ENCODE measurements around the gene ITGB2.

Gene ITGB2

GRCh38 chr21:44920694-44921604 lies at the start of gene ITGB2:
ITGB2 (minus strand) TSS chr21:44920899; CDS start chr21:44910782, 10,117 bp downstream.
- no peak for TF ChIP-seq NFIC (IDR thresholded peaks at IDR 0.05)
- TF ChIP-seq REST (IDR thresholded peaks at IDR 0.05; ENCODE audit: low read depth) = no peak
- no peak for TF ChIP-seq CREB1 (IDR thresholded peaks at IDR 0.05; ENCODE audit: low read depth)
- TF ChIP-seq ZBTB7A (IDR thresholded peaks at IDR 0.05; ENCODE audit: low read depth) = no peak
- no peak for TF ChIP-seq TAF1 (IDR thresholded peaks at IDR 0.05; ENCODE audit: low read depth)
- no peak for TF ChIP-seq MAX (IDR thresholded peaks at IDR 0.05)
- no peak for TF ChIP-seq TEAD4 (IDR thresholded peaks at IDR 0.05)
- TF ChIP-seq CEBPB (IDR thresholded peaks at IDR 0.05) = no peak
- no peak for TF ChIP-seq YY1 (IDR thresholded peaks at IDR 0.05; ENCODE audit: low read depth)
- TF ChIP-seq RAD21 (IDR thresholded peaks at IDR 0.05; ENCODE audit: low read depth) = no peak
- TF ChIP-seq FOXM1 (IDR thresholded peaks at IDR 0.05; ENCODE audit: borderline replicate concordance, low read depth) = no peak
- no peak for TF ChIP-seq TCF12 (IDR thresholded peaks at IDR 0.05; ENCODE audit: low read depth)
- TF ChIP-seq EGR1 (IDR thresholded peaks at IDR 0.05) = no peak
- no peak for TF ChIP-seq EP300 (IDR thresholded peaks at IDR 0.05; ENCODE audit: borderline replicate concordance)

GRCh38 chr21:44969931-44970755 lies 49.4 kb upstream of the ITGB2 start:
- TF ChIP-seq MAX (IDR thresholded peaks at IDR 0.05) = no peak
- no peak for TF ChIP-seq CEBPB (IDR thresholded peaks at IDR 0.05)
- no peak for TF ChIP-seq RAD21 (IDR thresholded peaks at IDR 0.05; ENCODE audit: low read depth)
- no peak for TF ChIP-seq USF1 (IDR thresholded peaks at IDR 0.05)
- no peak for TF ChIP-seq ZBTB7A (IDR thresholded peaks at IDR 0.05; ENCODE audit: low read depth)
- TF ChIP-seq TEAD4 (IDR thresholded peaks at IDR 0.05) = no peak
- TF ChIP-seq EGR1 (IDR thresholded peaks at IDR 0.05) = no peak
- no peak for TF ChIP-seq TCF12 (IDR thresholded peaks at IDR 0.05; ENCODE audit: low read depth)
- no peak for TF ChIP-seq NFIC (IDR thresholded peaks at IDR 0.05)
- TF ChIP-seq TAF1 (IDR thresholded peaks at IDR 0.05; ENCODE audit: low read depth) = no peak
- TF ChIP-seq EP300 (IDR thresholded peaks at IDR 0.05; ENCODE audit: borderline replicate concordance) = no peak
- no peak for TF ChIP-seq YY1 (IDR thresholded peaks at IDR 0.05; ENCODE audit: low read depth)
- no peak for TF ChIP-seq REST (IDR thresholded peaks at IDR 0.05; ENCODE audit: low read depth)
- no peak for TF ChIP-seq CREB1 (IDR thresholded peaks at IDR 0.05; ENCODE audit: low read depth)
- no peak for TF ChIP-seq FOXM1 (IDR thresholded peaks at IDR 0.05; ENCODE audit: borderline replicate concordance, low read depth)

GRCh38 chr21:44969066-44969670 lies 48.5 kb upstream of the ITGB2 start:
- TF ChIP-seq CREB1 (IDR thresholded peaks at IDR 0.05; ENCODE audit: low read depth) (no peak), ZBTB7A (IDR thresholded peaks at IDR 0.05; ENCODE audit: low read depth) (no peak), EGR1 (IDR thresholded peaks at IDR 0.05) (no peak), MAX (IDR thresholded peaks at IDR 0.05) (no peak), REST (IDR thresholded peaks at IDR 0.05; ENCODE audit: low read depth) (no peak), TCF12 (IDR thresholded peaks at IDR 0.05; ENCODE audit: low read depth) (no peak), NFIC (IDR thresholded peaks at IDR 0.05) (no peak)

All from Ishikawa (cell line).